D721Med (cell line): ENCODE results near the gene TMEM175.

Experiments
- DNase-seq: peaks from one replicate; pipeline ENCODE4 v3.0.0; 2011; ENCODE audit warnings: low spot score; ENCODE audit not compliant: insufficient read length
- FAIRE-seq: peaks from 2 replicates; lab custom pipeline; 2011; peaks lifted over from hg19 to GRCh38; lab: Jason Lieb, UNC
- CTCF ChIP-seq: IDR thresholded peaks from 2 replicates; pipeline ENCODE4 v1.5.1; 2012; ENCODE audit warnings: mild to moderate bottlenecking, control low read depth; ENCODE audit not compliant: insufficient read depth; ENCODE audit errors: missing control alignments

The TMEM175 gene

GRCh38 chr4:893276-893994 lies 38.8 kb upstream of the TMEM175 start:
- DNase-seq (no peak), FAIRE-seq (no peak)

GRCh38 chr4:893995-894705 lies 38.1 kb upstream of the TMEM175 start:
- TF ChIP-seq CTCF, result no peak
- DNase-seq (no peak), FAIRE-seq (no peak)

More at GRCh38 chr4:893276-893994, 38.8 kb upstream of the TMEM175 start:
- TF ChIP-seq CTCF, result no peak

GRCh38 chr4:895596-895995 lies 36.7 kb upstream of the TMEM175 start:
- no peak for DNase-seq
- no peak for TF ChIP-seq CTCF
- FAIRE-seq, result no peak

- no peak for TF ChIP-seq CTCF
- FAIRE-seq, result no peak
- DNase-seq, result no peak
Observed at GRCh38 chr4:896216-896615, 36.0 kb upstream of the TMEM175 start.

GRCh38 chr4:896630-897029 lies 35.6 kb upstream of the TMEM175 start:
- DNase-seq (no peak), FAIRE-seq (no peak)
- TF ChIP-seq CTCF, result no peak

- FAIRE-seq (no peak), DNase-seq (no peak)
- TF ChIP-seq CTCF, result no peak
Observed at GRCh38 chr4:898123-898522, 34.1 kb upstream of the TMEM175 start.

GRCh38 chr4:898869-899555 lies 33.2 kb upstream of the TMEM175 start:
- no peak for TF ChIP-seq CTCF
- no peak for DNase-seq
- FAIRE-seq, result no peak
